ENCODE measurements around the gene SPON1.
"Not testable (repeated sequence)": the region's sequence is repeated elsewhere in the genome, so short reads cannot be mapped to it uniquely, and the experiment has no call there.

Gene SPON1

DNA sequence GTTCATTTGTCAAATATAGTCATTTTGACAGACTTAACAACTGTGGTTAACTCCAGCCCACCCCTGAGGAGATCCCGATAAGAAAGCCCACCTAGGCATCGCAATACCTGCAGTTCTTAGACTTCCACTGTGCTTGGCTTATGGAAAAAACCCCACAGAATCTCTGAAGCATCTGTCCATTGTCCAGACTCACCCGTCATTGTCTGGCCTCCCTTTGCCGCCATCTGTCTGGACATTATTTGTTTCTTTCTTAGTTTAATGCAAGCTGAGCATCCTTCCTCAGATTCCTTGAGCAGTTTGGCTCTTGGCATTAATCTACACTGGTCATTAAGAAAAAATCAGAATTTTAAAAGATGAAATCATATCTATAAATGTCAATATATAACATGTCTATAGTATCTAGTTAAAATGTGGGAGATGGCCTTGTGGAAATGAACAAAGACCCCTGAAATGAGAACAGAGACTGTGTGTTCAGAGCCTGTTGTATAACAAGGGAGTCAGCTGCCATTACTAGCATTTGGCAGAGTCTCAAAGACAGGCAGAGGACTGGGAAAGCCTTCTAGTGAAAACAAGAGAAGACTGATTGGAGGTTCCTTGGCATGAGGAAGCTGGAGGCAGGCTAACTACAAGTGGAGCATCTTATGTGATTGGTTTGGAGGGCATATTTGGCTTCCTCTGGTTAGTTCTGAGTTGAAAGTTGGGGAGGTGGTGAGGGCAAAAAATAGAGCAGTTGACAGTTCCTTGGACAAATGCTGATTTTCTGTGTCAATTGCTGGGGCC, 80.4 kb downstream of the SPON1 start:
- no peak for DNase-seq

DNA sequence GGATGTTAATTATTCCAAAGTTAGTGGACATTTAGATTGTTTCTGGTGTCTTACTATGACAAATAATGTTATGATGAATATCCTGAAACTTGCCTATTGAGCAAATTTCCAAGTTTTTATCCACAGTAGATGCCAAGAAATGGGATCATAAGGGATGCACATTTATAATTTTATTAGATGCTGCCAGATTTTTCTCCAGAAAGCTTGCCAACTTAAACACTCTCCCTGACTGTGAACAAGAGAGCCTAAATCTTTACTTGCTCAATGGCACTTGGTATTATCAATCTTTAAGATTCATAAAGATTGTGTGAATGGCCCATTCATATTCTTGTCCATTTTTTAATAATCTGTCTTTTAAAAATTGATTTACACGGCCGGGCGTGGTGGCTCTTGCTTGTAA, 82.4 kb downstream of the SPON1 start:
- no peak for DNase-seq

GRCh38 chr11:14045417-14045816, 82.9 kb downstream of the SPON1 start:
- DNase-seq, result no peak

- no peak for DNase-seq
Observed at GRCh38 chr11:14052198-14052597, 89.7 kb downstream of the SPON1 start.

DNA sequence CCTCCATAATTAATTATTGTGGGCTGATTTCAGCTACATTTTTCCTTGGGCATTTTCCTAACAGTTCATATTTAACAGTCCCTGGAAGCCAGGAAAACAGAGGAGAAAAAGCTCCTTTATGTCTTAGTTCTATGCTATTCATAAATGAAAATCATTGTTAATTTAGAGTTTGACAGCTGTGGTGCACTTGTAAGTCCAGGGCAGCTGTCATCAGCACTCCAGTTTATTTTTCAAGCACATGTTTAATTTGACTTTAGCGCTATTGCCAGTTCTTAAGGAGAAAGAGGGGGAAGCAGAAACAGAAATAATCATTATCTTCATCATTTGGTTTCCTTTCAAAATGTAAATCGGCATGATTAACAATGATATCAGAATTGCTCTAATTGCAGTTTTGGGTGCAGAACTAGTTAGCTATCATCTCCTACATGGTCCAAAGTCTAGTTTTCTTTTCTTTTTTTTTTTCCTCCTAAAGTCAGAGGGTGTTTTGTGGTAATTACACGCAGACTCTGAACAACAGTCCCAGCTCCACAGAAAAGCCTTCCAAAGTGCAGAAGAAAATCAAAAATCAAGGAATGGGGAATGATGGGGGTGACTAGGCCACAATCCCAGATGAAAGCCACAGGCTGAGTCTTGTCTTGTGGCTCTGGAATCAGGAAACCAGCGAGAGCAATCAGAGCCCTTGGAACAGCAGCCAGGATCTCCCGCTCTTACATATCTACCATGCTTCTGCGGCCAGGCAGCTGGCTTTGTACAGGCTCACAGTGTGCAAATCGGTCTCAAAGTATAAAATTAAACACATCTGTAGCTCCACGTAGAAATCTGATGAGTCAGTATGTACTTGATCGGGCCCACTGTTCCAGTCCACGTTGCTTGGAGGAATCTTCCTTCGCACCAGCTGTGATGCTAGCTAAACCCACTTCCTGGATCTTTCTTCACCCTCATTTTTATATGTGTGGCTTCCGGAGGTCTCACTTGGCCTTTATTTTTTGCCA, 91.9 kb downstream of the SPON1 start:
- no peak for DNase-seq

DNA sequence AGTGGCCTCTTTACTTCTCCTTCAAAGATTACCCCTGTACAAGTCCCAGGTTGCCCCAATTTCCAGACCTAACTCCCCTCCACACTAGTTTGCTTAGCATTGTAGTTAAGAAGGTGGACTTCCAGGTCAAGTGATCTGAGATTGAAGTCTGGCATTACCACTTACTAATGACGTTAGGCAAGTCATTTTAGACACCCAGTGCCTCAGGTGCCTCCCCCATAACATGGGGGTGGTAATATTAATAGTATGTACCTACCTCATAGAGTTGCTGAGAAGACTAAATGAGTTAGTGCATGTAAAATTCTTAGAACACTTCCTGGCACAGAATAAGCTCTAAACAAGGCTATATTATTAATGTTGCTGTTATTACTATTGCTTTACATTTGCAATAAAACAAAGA, 93.4 kb downstream of the SPON1 start:
- no peak for DNase-seq

DNA sequence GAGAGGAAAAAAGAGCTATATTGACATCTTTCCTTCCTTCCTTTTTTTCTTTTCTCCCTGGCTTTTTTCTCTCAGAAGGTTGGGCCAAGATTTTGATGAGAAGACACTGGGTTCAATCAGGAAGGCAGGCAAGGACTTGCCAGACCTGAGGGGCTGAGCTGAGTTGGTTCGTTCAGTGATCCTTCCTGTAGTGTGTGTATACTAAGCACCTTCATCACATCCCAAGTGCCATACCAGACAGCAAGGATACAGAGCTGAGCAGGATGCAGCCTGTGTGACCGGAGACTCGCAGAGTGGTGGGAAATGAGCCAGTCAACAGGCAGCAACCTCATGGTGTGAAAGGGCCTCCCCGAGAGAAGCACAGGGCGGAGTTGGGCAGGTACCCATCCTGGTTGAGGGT, 95.5 kb downstream of the SPON1 start:
- no peak for DNase-seq

- no peak for DNase-seq
Observed at GRCh38 chr11:14059491-14059890, 97.0 kb downstream of the SPON1 start.

DNA sequence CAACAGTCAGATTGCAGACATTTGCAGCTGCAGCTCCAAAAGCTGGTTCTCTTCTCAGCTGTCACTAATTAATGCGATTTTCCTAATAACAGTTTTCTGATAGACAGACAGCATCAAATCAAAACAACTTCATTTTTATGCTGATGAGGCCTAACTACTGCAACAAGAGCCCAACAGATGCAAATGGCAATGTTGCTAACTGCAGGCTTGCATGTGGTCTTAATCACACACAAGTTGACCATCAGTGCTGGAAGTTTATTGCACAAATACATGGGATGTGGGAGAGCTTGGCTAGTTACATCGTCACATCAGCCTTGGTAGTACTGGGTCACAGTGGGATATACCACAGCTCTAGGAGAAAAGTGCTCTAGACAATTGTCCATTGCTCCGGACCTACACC, 99.2 kb downstream of the SPON1 start:
- DNase-seq, result no peak

DNA sequence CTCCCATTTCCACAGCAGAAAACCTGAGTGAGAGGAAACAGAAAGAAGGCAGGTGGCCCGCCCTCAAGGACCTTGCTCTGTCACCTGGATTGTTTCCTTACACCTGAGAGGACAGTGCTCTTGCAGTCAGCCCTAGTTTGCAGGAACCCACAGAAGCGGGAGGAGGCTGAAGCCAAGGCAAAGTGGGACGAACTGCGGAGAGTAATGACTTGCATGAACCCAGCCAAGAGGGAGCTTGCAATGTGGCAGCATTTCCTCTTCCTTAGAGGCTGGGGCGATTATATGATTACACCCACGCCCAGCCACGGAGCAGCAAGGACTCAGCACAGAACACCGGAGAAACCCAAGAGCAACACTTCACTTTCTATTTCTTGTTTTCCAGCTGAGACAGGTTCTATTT, 102.6 kb downstream of the SPON1 start:
- no peak for DNase-seq

GRCh38 chr11:14065681-14066080, 103.2 kb downstream of the SPON1 start:
- no peak for DNase-seq

DNA sequence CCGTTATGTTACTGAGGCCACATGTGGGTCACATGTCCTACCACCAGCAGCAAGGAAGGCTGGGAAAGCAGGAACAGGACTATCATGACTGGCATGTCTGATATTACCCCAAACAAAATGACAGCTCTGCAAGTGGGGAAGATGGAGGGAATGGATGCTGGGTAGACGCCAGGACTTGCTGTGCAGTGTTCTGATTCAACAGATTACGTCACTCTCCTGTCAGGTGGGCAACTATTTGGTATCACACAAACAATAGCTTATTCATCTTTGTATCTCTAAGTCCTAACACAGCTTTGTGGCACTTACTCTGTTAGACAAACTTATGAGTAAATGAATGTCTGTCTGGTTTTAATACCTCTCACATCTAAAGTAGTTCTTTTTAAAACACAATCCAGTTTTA, 105.2 kb downstream of the SPON1 start:
- no peak for DNase-seq

DNA sequence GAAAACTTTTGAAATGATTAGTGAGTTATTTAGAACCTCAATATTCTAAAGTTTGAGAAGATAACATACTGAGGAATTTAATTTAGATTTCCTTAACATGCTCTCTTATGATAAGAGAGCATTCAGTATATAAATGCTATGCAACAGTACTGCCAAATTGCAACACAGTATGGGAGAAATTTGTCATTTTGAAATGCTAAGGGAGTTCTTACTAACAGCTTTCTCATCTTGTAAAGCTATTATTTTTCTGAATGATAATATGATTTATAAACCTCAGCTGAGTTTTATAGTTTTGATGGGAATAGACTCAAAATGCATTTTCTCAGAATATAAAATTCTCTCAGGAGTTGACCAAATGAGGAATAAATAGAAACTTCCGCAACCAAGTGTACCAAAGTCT, 108.4 kb downstream of the SPON1 start:
- no peak for DNase-seq

GRCh38 chr11:14073849-14074476, 111.4 kb downstream of the SPON1 start:
- DNase-seq, result peak; percentile 6

GRCh38 chr11:14075118-14076078, 112.9 kb downstream of the SPON1 start:
- DNase-seq, result peak; percentile 85

GRCh38 chr11:14079011-14079410, 116.5 kb downstream of the SPON1 start:
- peak; percentile 17 for DNase-seq

GRCh38 chr11:14079797-14080196, 117.3 kb downstream of the SPON1 start:
- no peak for DNase-seq

DNA sequence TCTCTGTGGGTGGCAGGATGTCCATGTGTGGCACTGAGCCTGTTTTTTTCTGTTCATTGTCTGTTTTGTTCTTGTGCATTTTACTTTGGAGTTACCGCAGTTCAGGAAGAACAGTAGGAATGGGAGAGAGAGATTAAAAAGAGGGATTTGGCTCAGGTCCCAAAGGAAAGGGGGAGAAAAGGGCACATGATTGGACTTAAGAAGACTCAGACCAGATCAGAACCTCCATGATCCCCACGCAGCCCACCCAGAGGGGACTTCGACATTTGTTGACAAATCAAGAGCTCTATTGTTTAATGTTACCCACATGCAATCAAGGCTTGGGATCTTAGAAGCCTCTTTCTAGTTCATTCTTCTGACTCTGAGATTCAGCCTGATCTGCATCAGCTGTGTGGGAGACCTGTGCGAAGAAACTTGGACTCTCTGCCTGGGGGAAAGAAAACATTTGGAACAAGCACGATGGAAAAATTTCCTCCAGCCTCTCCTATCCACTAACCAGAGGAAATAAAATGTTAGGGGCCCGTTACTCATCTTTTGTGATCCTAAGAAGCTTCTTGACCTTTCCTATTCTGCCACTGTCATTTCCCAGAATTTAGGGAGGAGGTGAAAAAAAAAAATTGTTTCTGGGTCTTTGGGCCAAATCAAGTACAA, 119.2 kb downstream of the SPON1 start:
- DNase-seq, result no peak

DNA sequence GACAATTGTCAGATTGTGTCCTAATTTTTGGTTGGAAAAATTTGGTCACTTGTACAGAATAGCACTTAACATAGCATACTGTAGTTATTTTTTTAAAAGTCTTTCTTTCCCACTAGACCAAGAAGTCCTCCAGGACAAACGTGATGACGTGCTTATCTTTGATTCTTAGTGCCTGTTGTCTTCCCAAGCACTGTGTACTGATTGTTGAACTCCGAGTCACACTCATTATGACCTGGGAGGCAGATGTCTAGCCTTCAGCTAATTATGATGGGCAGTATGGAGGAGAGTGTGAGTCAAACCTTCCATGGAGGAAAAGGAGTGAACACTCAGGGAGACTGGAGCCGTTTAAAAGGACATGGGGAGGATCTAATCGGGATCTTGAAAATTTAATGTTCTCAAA, 119.8 kb downstream of the SPON1 start:
- no peak for DNase-seq

DNA sequence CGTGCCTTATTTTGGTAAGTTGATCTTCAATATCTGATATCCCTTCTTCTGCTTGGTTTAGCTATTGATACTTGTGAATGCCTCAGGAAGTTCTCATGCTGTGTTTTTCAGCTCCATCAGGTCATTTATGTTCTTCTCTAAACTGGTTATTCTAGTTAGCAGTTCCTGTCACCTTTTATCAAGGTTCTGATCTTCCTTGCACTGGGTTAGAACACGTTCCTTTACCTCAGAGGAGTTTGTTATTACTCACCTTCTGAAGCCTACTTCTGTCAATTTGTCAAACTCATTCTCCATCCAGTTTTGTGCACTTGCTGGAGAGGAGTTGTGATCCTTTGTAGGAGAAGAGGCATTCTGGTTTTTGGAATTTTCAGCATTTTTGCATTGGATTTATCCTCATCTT, 126.3 kb downstream of the SPON1 start:
- not testable (repeated sequence) for DNase-seq

- DNase-seq, result no peak
Observed at GRCh38 chr11:14089690-14090462, 127.4 kb downstream of the SPON1 start.

Data from activated CD4-positive, alpha-beta T cell treated with anti-CD3 and anti-CD28 coated beads, Interleukin-10, Interleukin-2, amounts not matched to agents 100 ng/mL and 50 ng/mL, durations not matched to agents 16 hours and 8 hours (primary cell).